Right renal pelvis (tissue), 4 donors: ENCODE measurements around the gene CCDC12. TPM values are rescaled to one million over a fixed set of nuclear protein-coding genes. Genes with fewer than 3 reads are reported as not detected.

Source experiments
- DNase-seq, 4 donors: peaks; one replicate each; pipeline ENCODE4 v3.0.0-alpha.2; 2013; ENCODE audit warnings: low read depth in 4 of 4, low spot score in 3 of 4, missing footprints in 1 of 4
- polyA plus RNA-seq, 4 donors: library from polyadenylated mRNA; unstranded; fragments of 120-200 nt; gene quantifications; one replicate each; pipeline ENCODE4 v1.2.1, GENCODE V29; 2013; ENCODE audit not compliant: insufficient read length in 4 of 4

Gene CCDC12
- polyA plus RNA-seq, 4 donors, result 45.9 to 60.6 (median 51.2) TPM

DNA sequence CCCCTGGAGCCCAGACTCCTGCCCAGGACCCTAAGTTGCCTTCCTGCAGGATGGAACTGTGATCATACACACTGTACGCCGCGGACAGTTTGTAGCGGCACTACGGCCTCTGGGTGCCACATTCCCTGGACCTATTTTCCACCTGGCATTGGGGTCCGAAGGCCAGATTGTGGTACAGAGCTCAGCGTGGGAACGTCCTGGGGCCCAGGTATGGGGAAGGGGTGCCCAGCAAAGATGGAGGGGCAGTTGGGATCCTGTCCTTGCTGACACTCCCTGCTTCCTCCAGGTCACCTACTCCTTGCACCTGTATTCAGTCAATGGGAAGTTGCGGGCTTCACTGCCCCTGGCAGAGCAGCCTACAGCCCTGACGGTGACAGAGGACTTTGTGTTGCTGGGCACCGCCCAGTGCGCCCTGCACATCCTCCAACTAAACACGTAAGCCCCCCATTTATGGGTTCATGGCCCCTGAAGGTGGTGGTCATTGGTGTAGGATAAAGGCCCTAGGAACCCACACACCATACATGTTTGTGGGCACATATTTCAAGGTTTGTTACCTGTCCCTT lies 31.8 kb upstream of the CCDC12 start:
- no peak for DNase-seq

- DNase-seq, result no peak
These were observed 31.1 kb upstream of the CCDC12 start for GRCh38 chr3:47007482-47008233.

- no peak for DNase-seq
These were observed 30.5 kb upstream of the CCDC12 start for GRCh38 chr3:47007001-47007400.

- no peak for DNase-seq
These were observed 29.7 kb upstream of the CCDC12 start for GRCh38 chr3:47006145-47006651.

GRCh38 chr3:47005212-47006144 lies 28.9 kb upstream of the CCDC12 start:
- no peak for DNase-seq

- no peak for DNase-seq
These were observed 28.0 kb upstream of the CCDC12 start for GRCh38 chr3:47004369-47005211.

DNA sequence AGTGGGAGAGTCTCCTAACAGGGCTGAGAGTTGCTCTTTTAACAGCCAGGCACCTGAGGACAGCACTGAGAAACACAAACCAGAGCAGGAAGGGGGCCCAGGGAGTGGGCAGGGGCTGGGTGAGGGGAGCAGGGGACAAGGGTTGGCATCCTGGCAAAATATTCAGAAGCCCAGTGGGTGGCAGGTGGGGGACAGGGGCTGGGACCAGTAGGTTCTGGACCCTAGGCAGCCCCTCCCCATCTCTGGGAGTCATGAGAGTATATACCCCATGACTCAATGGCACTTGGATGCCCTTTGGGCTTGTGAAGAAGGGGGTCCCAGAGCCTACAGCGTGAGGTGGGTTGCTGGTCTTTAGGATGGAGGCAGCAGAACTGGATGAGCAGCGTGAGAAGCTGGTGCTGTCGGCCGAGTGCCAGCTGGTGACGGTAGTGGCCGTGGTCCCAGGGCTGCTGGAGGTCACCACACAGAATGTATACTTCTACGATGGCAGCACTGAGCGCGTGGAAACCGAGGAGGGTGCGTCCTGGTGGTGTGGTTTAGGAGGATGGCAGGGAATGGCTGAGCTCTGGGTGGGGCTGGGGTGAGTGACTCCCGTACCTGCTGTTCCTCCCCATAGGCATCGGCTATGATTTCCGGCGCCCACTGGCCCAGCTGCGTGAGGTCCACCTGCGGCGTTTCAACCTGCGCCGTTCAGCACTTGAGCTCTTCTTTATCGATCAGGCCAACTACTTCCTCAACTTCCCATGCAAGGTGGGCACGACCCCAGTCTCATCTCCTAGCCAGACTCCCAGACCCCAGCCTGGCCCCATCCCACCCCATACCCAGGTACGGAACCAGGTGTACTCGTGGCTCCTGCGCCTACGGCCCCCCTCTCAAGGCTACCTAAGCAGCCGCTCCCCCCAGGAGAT lies 27.2 kb upstream of the CCDC12 start:
- DNase-seq, result no peak

- DNase-seq, result no peak
These were observed 26.5 kb upstream of the CCDC12 start for GRCh38 chr3:47003056-47003410.

DNA sequence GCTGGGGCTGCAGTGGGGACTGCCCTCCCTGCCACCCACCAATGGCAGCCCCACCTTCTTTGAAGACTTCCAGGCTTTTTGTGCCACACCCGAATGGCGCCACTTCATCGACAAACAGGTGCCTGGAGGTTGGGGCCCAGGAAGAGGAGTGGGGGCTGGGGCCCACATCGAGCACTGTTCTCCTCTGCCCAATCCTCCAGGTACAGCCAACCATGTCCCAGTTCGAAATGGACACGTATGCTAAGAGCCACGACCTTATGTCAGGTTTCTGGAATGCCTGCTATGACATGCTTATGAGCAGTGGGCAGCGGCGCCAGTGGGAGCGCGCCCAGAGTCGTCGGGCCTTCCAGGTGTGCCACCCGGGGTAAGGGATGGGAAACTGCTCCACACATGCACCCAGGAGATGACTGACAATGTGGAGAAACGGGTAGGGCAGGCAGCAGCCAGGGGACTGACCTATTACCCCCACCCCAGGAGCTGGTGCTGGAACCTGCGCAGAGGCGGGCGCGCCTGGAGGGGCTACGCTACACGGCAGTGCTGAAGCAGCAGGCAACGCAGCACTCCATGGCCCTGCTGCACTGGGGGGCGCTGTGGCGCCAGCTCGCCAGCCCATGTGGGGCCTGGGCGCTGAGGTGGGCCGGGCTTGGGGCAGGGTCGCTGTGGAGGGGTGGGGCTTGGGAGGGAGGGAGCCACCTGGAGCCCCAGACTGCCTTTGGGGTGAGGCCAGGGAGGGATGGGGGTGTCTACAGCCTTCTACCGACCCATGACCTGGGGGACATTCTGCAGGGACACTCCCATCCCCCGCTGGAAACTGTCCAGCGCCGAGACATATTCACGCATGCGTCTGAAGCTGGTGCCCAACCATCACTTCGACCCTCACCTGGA lies 25.9 kb upstream of the CCDC12 start:
- no peak for DNase-seq

DNA sequence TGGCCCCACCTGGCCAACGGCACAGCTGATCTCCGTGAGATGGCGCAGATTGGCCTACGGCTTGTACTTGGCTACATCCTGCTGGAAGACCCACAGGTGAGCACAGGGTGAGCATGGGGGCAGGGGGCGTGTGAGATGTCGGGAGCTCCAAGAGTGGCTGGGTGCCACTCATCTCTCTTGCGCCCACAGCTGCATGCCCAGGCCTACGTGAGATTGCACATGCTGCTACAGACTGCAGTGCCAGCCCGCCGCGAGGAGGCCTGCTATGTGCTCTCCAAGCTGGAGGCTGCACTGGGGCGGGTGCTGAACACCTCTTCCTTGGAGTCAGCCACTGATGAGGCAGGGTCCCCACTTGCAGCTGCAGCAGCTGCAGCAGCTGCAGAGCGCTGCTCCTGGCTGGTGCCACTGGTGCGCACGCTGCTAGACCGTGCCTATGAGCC lies 25.2 kb upstream of the CCDC12 start:
- no peak for DNase-seq

GRCh38 chr3:47000922-47001730 lies 24.6 kb upstream of the CCDC12 start:
- no peak for DNase-seq

GRCh38 chr3:47000198-47000815 lies 23.8 kb upstream of the CCDC12 start:
- DNase-seq, result no peak

GRCh38 chr3:46999516-47000197 lies 23.1 kb upstream of the CCDC12 start:
- no peak for DNase-seq

GRCh38 chr3:46998852-46999515 lies 22.4 kb upstream of the CCDC12 start:
- no peak for DNase-seq

DNA sequence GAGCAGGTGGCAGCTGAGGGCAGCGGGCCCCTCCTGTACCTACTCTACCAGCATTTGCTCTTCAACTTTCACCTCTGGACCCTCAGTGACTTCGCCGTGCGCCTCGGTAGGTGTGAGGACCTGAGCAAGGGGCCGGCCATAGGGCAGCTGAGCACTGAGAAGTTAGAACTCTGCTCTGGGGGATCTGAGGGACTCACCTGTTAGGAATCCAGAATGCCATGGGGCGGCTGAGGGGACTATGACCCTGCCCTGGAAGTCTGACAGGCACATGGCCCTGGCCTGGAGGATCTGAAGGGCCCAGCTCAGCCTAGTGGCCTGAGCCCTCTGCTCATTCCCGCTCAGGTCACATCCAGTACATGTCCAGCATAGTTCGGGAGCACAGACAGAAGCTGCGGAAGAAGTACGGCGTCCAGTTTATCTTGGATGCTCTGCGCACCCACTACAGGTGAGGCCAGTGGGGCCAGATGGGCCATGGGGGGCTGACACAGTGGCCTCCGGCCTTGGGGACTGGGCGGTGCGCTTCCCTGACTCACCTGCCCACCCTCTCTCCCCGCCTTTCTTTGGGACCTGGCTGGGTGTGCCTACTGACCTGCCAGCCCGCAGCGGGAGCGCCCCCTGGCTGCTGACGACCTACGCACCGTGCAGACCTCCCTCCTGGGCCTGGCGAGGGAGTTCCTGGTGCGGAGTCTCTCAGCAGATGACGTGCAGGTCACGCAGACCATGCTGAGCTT lies 21.7 kb upstream of the CCDC12 start:
- peak in 1 of 4 donors; percentile 48 for DNase-seq
